Activated naive CD4-positive, alpha-beta T cell treated with anti-CD3 and anti-CD28 coated beads, Interleukin-2, amount 50 U/mL, for 24 hours (primary cell): ENCODE results near the gene LAMC3.
"Not testable (repeated sequence)": the region's sequence is repeated elsewhere in the genome, so short reads cannot be mapped to it uniquely, and the experiment has no call there.

Experiments used
- H3K27ac Mint-ChIP-seq: one replicate; pipeline ENCODE4 v1.8.0; 2021; ENCODE audit warnings: mild to moderate bottlenecking, mixed read lengths
- H3K27me3 Mint-ChIP-seq: one replicate; pipeline ENCODE4 v1.8.0; 2021; ENCODE audit warnings: mixed read lengths
- H3K36me3 Mint-ChIP-seq: one replicate; pipeline ENCODE4 v1.8.0; 2021; ENCODE audit warnings: mixed read lengths
- H3K4me1 Mint-ChIP-seq: one replicate; pipeline ENCODE4 v1.8.0; 2021; ENCODE audit warnings: mixed read lengths
- H3K4me3 Mint-ChIP-seq: one replicate; pipeline ENCODE4 v1.8.0; 2021; ENCODE audit warnings: mild to moderate bottlenecking, mixed read lengths
- H3K9me3 Mint-ChIP-seq: one replicate; pipeline ENCODE4 v1.8.0; 2021; ENCODE audit warnings: mixed read lengths

Gene LAMC3

GRCh38 chr9:131105952-131106351 is 97.0 kb downstream of the LAMC3 start:
- no peaks in the 10 kb centered on the region for H3K27me3 Mint-ChIP-seq
- H3K4me3 Mint-ChIP-seq = no peak overlapping the region
- no peak overlapping the region for H3K27ac Mint-ChIP-seq
- H3K4me1 Mint-ChIP-seq = no peaks in the 10 kb centered on the region
- H3K9me3 Mint-ChIP-seq = no peaks in the 10 kb centered on the region
- H3K36me3 Mint-ChIP-seq = no peaks in the 10 kb centered on the region

- no peaks in the 10 kb centered on the region for H3K4me1 Mint-ChIP-seq
Measured at GRCh38 chr9:131107760-131108159, 98.8 kb downstream of the LAMC3 start.

GRCh38 chr9:131111186-131111853 is 102.3 kb downstream of the LAMC3 start:
- H3K27me3 Mint-ChIP-seq = no peaks in the 10 kb centered on the region
- H3K36me3 Mint-ChIP-seq = no peaks in the 10 kb centered on the region
- H3K27ac Mint-ChIP-seq = no peak overlapping the region
- H3K9me3 Mint-ChIP-seq = no peaks in the 10 kb centered on the region
- no peak overlapping the region for H3K4me3 Mint-ChIP-seq
- no peaks in the 10 kb centered on the region for H3K4me1 Mint-ChIP-seq

More at GRCh38 chr9:131107760-131108159, 98.8 kb downstream of the LAMC3 start:
- no peaks in the 10 kb centered on the region for H3K27me3 Mint-ChIP-seq
- H3K9me3 Mint-ChIP-seq = no peaks in the 10 kb centered on the region
- no peak overlapping the region for H3K27ac Mint-ChIP-seq
- no peaks in the 10 kb centered on the region for H3K36me3 Mint-ChIP-seq
- H3K4me3 Mint-ChIP-seq = no peak overlapping the region

- no peaks in the 10 kb centered on the region for H3K27me3 Mint-ChIP-seq
Measured at GRCh38 chr9:131111854-131112311, 102.9 kb downstream of the LAMC3 start.

GRCh38 chr9:131112374-131113154 is 103.6 kb downstream of the LAMC3 start:
- H3K4me3 Mint-ChIP-seq = no peak overlapping the region
- no peaks in the 10 kb centered on the region for H3K9me3 Mint-ChIP-seq
- no peak overlapping the region for H3K27ac Mint-ChIP-seq
- H3K36me3 Mint-ChIP-seq = no peaks in the 10 kb centered on the region
- no peaks in the 10 kb centered on the region for H3K27me3 Mint-ChIP-seq
- H3K4me1 Mint-ChIP-seq = no peaks in the 10 kb centered on the region

More at GRCh38 chr9:131111854-131112311, 102.9 kb downstream of the LAMC3 start:
- no peaks in the 10 kb centered on the region for H3K4me1 Mint-ChIP-seq
- no peak overlapping the region for H3K27ac Mint-ChIP-seq
- H3K36me3 Mint-ChIP-seq = no peaks in the 10 kb centered on the region
- H3K4me3 Mint-ChIP-seq = no peak overlapping the region
- no peaks in the 10 kb centered on the region for H3K9me3 Mint-ChIP-seq

GRCh38 chr9:131113655-131114054 is 104.7 kb downstream of the LAMC3 start:
- Mint-ChIP-seq H3K36me3 (no peaks in the 10 kb centered on the region), H3K4me3 (no peak overlapping the region), H3K27me3 (no peaks in the 10 kb centered on the region), H3K9me3 (no peaks in the 10 kb centered on the region), H3K4me1 (no peaks in the 10 kb centered on the region), H3K27ac (no peak overlapping the region)

GRCh38 chr9:131114084-131114535 is 105.1 kb downstream of the LAMC3 start:
- H3K9me3 Mint-ChIP-seq = no peaks in the 10 kb centered on the region
- H3K4me3 Mint-ChIP-seq = no peak overlapping the region
- H3K36me3 Mint-ChIP-seq = no peaks in the 10 kb centered on the region
- H3K27ac Mint-ChIP-seq = no peak overlapping the region
- no peaks in the 10 kb centered on the region for H3K4me1 Mint-ChIP-seq
- H3K27me3 Mint-ChIP-seq = no peaks in the 10 kb centered on the region

- not testable (repeated sequence) for H3K27ac Mint-ChIP-seq
Measured at GRCh38 chr9:131115360-131115742, 106.4 kb downstream of the LAMC3 start.

GRCh38 chr9:131116281-131117120 is 107.5 kb downstream of the LAMC3 start:
- H3K27ac Mint-ChIP-seq = no peak overlapping the region
- H3K36me3 Mint-ChIP-seq = no peaks in the 10 kb centered on the region
- no peaks in the 10 kb centered on the region for H3K4me1 Mint-ChIP-seq
- no peaks in the 10 kb centered on the region for H3K9me3 Mint-ChIP-seq
- H3K4me3 Mint-ChIP-seq = no peak overlapping the region
- no peaks in the 10 kb centered on the region for H3K27me3 Mint-ChIP-seq

More at GRCh38 chr9:131115360-131115742, 106.4 kb downstream of the LAMC3 start:
- not testable (repeated sequence) for H3K4me1 Mint-ChIP-seq, H3K4me3 Mint-ChIP-seq, H3K36me3 Mint-ChIP-seq, H3K9me3 Mint-ChIP-seq, H3K27me3 Mint-ChIP-seq

- H3K27me3 Mint-ChIP-seq = no peaks in the 10 kb centered on the region
- H3K4me1 Mint-ChIP-seq = no peaks in the 10 kb centered on the region
- H3K27ac Mint-ChIP-seq = no peak overlapping the region
- no peak overlapping the region for H3K4me3 Mint-ChIP-seq
- no peaks in the 10 kb centered on the region for H3K9me3 Mint-ChIP-seq
- H3K36me3 Mint-ChIP-seq = no peaks in the 10 kb centered on the region
Measured at GRCh38 chr9:131117121-131117761, 108.3 kb downstream of the LAMC3 start.

GRCh38 chr9:131117762-131118145 is 108.8 kb downstream of the LAMC3 start:
- Mint-ChIP-seq H3K4me3 (no peak overlapping the region), H3K27me3 (no peaks in the 10 kb centered on the region), H3K4me1 (no peaks in the 10 kb centered on the region), H3K27ac (peak overlapping the region; percentile 13), H3K9me3 (no peaks in the 10 kb centered on the region), H3K36me3 (no peaks in the 10 kb centered on the region)

- no peaks in the 10 kb centered on the region for H3K27me3 Mint-ChIP-seq
- no peaks in the 10 kb centered on the region for H3K4me1 Mint-ChIP-seq
- H3K36me3 Mint-ChIP-seq = no peaks in the 10 kb centered on the region
- no peak overlapping the region for H3K4me3 Mint-ChIP-seq
- H3K9me3 Mint-ChIP-seq = no peaks in the 10 kb centered on the region
- no peak overlapping the region for H3K27ac Mint-ChIP-seq
Measured at GRCh38 chr9:131119600-131119999, 110.6 kb downstream of the LAMC3 start.

GRCh38 chr9:131120620-131121228 is 111.8 kb downstream of the LAMC3 start:
- Mint-ChIP-seq H3K36me3 (no peaks in the 10 kb centered on the region), H3K27ac (no peak overlapping the region), H3K9me3 (no peaks in the 10 kb centered on the region), H3K27me3 (no peaks in the 10 kb centered on the region), H3K4me1 (peaks cover 6% of the 10 kb centered on the region), H3K4me3 (no peak overlapping the region)

- Mint-ChIP-seq H3K4me1 (peaks cover 12% of the 10 kb centered on the region), H3K27ac (no peak overlapping the region), H3K4me3 (no peak overlapping the region)
Measured at GRCh38 chr9:131121346-131121745, 112.4 kb downstream of the LAMC3 start.

GRCh38 chr9:131122158-131122557 is 113.2 kb downstream of the LAMC3 start:
- H3K36me3 Mint-ChIP-seq = no peaks in the 10 kb centered on the region
- no peaks in the 10 kb centered on the region for H3K9me3 Mint-ChIP-seq
- H3K4me1 Mint-ChIP-seq = peaks cover 17% of the 10 kb centered on the region
- H3K27ac Mint-ChIP-seq = no peak overlapping the region
- no peak overlapping the region for H3K4me3 Mint-ChIP-seq
- H3K27me3 Mint-ChIP-seq = no peaks in the 10 kb centered on the region

More at GRCh38 chr9:131121346-131121745, 112.4 kb downstream of the LAMC3 start:
- Mint-ChIP-seq H3K36me3 (no peaks in the 10 kb centered on the region), H3K27me3 (no peaks in the 10 kb centered on the region), H3K9me3 (no peaks in the 10 kb centered on the region)
